SK-N-MC (cell line): ENCODE results near the gene STK16.

Source experiments
- FOXP2 ChIP-seq: optimal IDR thresholded peaks from 2 replicates; pipeline ENCODE3; 2011; ENCODE audit warnings: mild to moderate bottlenecking, moderate library complexity; ENCODE audit not compliant: insufficient read depth; ENCODE audit errors: extremely low read length, control extremely low read depth
- POLR2AphosphoS5 ChIP-seq: IDR thresholded peaks from 2 replicates; pipeline ENCODE4 v1.6.1; 2012; ENCODE audit warnings: mild to moderate bottlenecking, low read depth, low read length, borderline replicate concordance

GRCh38 chr2:219279916-219280516, 34.7 kb downstream of the STK16 start:
- TF ChIP-seq POLR2AphosphoS5, result no peak
- TF ChIP-seq FOXP2, result no peak
